Upper lobe of right lung (tissue), 1 donor: ENCODE data around the gene DEPDC7. TPM values are rescaled to one million over a fixed set of nuclear protein-coding genes. Genes with fewer than 3 reads are reported as not detected.

Experiments
- ATAC-seq: fragments of 200-7000 bp; cut with Tn5 transposase; one replicate; pipeline ENCODE4 v1.9.1; 2020; ENCODE audit warnings: mild to moderate bottlenecking, moderate library complexity
- DNase-seq: peaks from one replicate; pipeline ENCODE4 v3.0.0-alpha.2; 2020
- H3K27ac ChIP-seq: fragments of 200-600 bp; one replicate; pipeline ENCODE4 v1.8.0; 2022
- H3K27me3 ChIP-seq: fragments of 200-600 bp; one replicate; pipeline ENCODE4 v1.8.0; 2022; ENCODE audit warnings: mild to moderate bottlenecking
- H3K36me3 ChIP-seq: fragments of 200-600 bp; one replicate; pipeline ENCODE4 v1.8.0; 2022
- H3K4me1 ChIP-seq: fragments of 200-600 bp; one replicate; pipeline ENCODE4 v1.8.0; 2022
- H3K4me3 ChIP-seq: fragments of 200-600 bp; one replicate; pipeline ENCODE4 v1.8.0; 2022; ENCODE audit warnings: mild to moderate bottlenecking
- H3K9me3 ChIP-seq: fragments of 200-600 bp; one replicate; pipeline ENCODE4 v1.8.0; 2022
- intact Hi-C: fragments of 100-400 bp; cut with DNase I; formaldehyde crosslinking; loops from one replicate; pipeline ENCODE4 v1.11.0; 2022
- total RNA-seq: library from RNA; stranded (reverse); fragmentation: NEBNext Ultra II Directional; extraction: Animal tissue kit (Norgen Biotek cat#: 25700); gene quantifications from one replicate; pipeline ENCODE4 v1.2.1, GENCODE V29; 2021
- TF ChIP-seq, protein P1 (sequence below): fragments of 200-600 bp; IDR thresholded peaks from one replicate; pipeline ENCODE4 v1.8.0; 2022; ENCODE audit warnings: antibody characterized with exemption
- donor health status: DM: no; HTN: yes; CAD: no; lungs with severe emphysema.

The DEPDC7 gene
- total RNA-seq, 1 donor from 2014 or later = 0.81 TPM

DNA sequence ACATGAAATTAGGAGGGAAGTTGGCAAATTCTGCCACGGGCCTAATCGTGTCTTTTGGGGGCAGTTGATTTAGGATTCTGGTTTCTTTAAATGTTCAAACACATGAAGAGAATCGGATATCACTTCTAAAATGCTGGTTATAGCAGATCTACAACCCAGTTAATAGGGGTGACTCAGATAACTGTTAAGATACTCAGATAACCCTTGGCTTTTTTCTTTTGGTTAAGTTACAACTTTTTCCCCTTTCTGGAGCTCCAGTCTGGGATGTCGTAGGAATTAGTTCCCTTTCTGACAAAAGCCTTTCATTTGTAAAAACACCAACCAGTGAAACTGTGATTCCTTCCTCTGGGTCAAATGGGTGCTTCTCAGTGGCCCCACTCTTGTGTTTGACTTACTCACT is 976 bp downstream of the DEPDC7 start:
- Histone ChIP-seq H3K4me3 (peak overlapping the region; percentile 48), H3K36me3 (no peaks in the 10 kb centered on the region), H3K27me3 (peaks cover 18% of the 10 kb centered on the region), H3K27ac (no peak overlapping the region), H3K9me3 (no peaks in the 10 kb centered on the region), H3K4me1 (no peaks in the 10 kb centered on the region)
- no peak for ATAC-seq
- intact Hi-C loops = no loop called here
- no peak for DNase-seq
- TF ChIP-seq, protein P1, sequence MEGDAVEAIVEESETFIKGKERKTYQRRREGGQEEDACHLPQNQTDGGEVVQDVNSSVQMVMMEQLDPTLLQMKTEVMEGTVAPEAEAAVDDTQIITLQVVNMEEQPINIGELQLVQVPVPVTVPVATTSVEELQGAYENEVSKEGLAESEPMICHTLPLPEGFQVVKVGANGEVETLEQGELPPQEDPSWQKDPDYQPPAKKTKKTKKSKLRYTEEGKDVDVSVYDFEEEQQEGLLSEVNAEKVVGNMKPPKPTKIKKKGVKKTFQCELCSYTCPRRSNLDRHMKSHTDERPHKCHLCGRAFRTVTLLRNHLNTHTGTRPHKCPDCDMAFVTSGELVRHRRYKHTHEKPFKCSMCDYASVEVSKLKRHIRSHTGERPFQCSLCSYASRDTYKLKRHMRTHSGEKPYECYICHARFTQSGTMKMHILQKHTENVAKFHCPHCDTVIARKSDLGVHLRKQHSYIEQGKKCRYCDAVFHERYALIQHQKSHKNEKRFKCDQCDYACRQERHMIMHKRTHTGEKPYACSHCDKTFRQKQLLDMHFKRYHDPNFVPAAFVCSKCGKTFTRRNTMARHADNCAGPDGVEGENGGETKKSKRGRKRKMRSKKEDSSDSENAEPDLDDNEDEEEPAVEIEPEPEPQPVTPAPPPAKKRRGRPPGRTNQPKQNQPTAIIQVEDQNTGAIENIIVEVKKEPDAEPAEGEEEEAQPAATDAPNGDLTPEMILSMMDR = no peak

DNA sequence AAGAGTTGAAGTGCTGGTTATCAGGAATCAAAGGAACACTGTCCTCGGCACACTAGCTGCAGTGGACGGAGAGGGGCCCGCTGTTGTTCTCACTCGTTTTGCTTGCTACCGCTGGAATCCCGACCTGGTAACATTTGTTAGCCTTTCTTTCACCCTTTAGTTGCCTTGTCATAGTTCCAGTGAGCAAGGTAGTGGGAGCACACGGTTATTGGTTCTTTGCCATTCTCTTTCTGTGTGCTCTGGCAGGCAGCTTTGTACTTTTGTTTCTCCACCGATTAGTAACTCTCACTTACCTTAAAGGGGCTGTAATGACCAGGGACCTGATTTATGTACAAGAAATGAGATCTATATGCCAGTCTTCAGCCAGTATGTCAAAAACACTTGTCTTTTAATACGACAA is 1.8 kb downstream of the DEPDC7 start:
- no peak overlapping the region for H3K4me3 ChIP-seq
- DNase-seq (no peak), ATAC-seq (no peak)
- no peaks in the 10 kb centered on the region for H3K36me3 ChIP-seq
- H3K27me3 ChIP-seq = peaks cover 18% of the 10 kb centered on the region
- TF ChIP-seq, protein P1 = no peak
- intact Hi-C loops = no loop called here
- H3K9me3 ChIP-seq = no peaks in the 10 kb centered on the region
- no peaks in the 10 kb centered on the region for H3K4me1 ChIP-seq
- no peak overlapping the region for H3K27ac ChIP-seq

DNA sequence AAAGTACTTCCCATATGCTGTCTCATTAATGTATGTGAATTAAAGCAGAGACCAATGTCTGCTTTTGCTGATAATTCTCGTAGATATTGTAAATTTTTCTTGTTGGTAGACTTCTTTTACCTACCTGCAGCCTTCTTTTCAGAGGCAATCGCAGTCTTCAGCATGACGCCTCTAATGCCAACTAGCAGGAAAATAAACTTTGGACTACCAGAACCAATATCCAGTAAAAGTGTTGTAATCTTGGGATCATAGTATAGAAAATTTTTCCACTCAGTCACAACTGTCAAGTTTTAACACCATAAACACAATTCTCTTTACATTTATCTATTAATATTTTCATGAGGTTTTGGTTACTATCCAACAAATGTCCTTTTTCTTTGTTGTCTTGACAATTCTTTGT is 2.3 kb downstream of the DEPDC7 start:
- DNase-seq (no peak), ATAC-seq (no peak)
- H3K27ac ChIP-seq = no peak overlapping the region
- H3K36me3 ChIP-seq = no peaks in the 10 kb centered on the region
- H3K4me3 ChIP-seq = no peak overlapping the region
- no peaks in the 10 kb centered on the region for H3K9me3 ChIP-seq
- TF ChIP-seq, protein P1 = no peak
- H3K27me3 ChIP-seq = peaks cover 18% of the 10 kb centered on the region
- intact Hi-C loops = no loop called here
- H3K4me1 ChIP-seq = no peaks in the 10 kb centered on the region

DNA sequence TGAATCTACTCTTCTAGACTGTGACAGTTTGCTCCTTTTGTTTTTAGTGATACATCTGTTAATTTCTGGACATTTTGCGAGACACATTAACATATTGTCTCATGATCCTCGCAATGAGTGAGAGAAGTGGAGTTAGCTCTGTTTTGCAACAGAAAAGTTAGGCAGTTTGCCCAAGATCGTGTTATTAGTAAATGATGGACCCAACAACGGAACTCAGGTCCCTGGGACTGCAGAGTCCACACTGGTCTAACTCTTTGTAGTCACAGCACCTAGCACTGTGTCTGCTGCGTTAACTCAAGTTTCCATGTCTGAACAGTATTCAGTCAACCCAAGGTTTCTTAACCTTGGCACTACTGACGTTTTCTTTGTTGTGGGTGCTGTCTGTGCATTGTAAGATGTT is 3.2 kb downstream of the DEPDC7 start:
- TF ChIP-seq, protein P1 = no peak
- H3K27me3 ChIP-seq = peaks cover 18% of the 10 kb centered on the region
- no peaks in the 10 kb centered on the region for H3K9me3 ChIP-seq
- DNase-seq (no peak), ATAC-seq (no peak)
- no peaks in the 10 kb centered on the region for H3K4me1 ChIP-seq
- intact Hi-C loops = no loop called here
- H3K4me3 ChIP-seq = no peak overlapping the region
- no peak overlapping the region for H3K27ac ChIP-seq
- H3K36me3 ChIP-seq = no peaks in the 10 kb centered on the region

DNA sequence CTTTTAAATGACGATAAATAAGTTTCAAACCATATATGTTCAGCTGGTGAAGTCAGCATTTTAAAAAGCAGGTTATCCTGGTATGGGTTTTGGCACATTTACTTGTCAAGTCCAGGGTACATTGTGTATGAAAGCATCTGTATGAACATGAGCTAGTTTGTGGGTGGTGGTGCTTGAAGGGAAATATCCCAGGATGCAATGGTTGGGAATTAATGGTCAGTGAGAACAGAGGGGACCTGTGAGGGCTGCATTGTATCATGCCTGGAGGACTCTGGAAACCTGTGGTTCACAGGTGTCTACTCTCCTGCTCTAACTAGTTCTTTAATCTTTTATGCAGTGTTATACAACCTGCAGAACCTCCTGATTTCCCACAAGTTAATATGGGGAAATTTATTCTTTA is 5.8 kb downstream of the DEPDC7 start:
- Histone ChIP-seq H3K4me3 (no peak overlapping the region), H3K4me1 (no peaks in the 10 kb centered on the region), H3K36me3 (no peaks in the 10 kb centered on the region), H3K27me3 (peaks cover 18% of the 10 kb centered on the region), H3K9me3 (no peaks in the 10 kb centered on the region), H3K27ac (no peak overlapping the region)
- DNase-seq (no peak), ATAC-seq (no peak)
- TF ChIP-seq, protein P1 = no peak
- intact Hi-C loops = no loop called here

DNA sequence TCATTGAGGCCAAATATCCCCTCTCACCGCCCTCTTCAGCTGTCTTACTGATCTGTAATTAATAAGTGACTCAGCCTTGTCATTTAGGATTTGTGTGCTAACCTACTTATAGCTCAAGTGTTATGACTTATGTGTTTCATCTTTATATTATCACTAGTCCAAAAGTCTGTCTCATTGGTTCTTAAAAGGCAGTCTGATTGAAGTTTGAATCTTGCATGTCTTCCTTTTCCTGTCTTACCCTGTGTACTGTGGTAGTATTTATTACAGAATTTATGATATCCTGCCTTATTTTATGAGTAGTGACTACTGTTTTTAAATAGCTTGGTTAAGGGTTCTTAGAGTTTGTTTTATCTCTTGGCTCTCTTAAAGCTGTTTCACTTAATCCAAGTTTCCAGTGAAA is 6.3 kb downstream of the DEPDC7 start:
- H3K4me1 ChIP-seq = no peaks in the 10 kb centered on the region
- no peaks in the 10 kb centered on the region for H3K36me3 ChIP-seq
- ATAC-seq = no peak
- H3K27ac ChIP-seq = no peak overlapping the region
- H3K27me3 ChIP-seq = peaks cover 18% of the 10 kb centered on the region
- DNase-seq = no peak
- H3K9me3 ChIP-seq = no peaks in the 10 kb centered on the region
- intact Hi-C loops = no loop called here
- no peak overlapping the region for H3K4me3 ChIP-seq
- TF ChIP-seq, protein P1 = no peak
